SK-N-SH treated with all-trans-retinoic acid at 6 μM for 48 hours (cell line): ENCODE measurements around the gene SLC6A19.

ENCODE experiments used
- ARNTL ChIP-seq: fragments of 450-650 bp; formaldehyde crosslinking; IDR thresholded peaks from 2 replicates; pipeline ENCODE4 v1.5.0; 2020; ENCODE audit warnings: low read depth, mild to moderate bottlenecking, moderate library complexity, borderline replicate concordance
- CSRNP3 ChIP-seq: fragments of 250-450 bp; sonication (Bioruptor Pico); IDR thresholded peaks from 2 replicates; pipeline ENCODE4 v1.5.1; 2021; ENCODE audit warnings: mild to moderate bottlenecking, moderate library complexity
- ESRRG ChIP-seq: fragments of 250-450 bp; sonication (Bioruptor Pico); IDR thresholded peaks from 2 replicates; pipeline ENCODE4 v1.6.1; 2021; ENCODE audit warnings: mild to moderate bottlenecking
- OSR1 ChIP-seq: fragments of 250-450 bp; sonication (Bioruptor Pico); IDR thresholded peaks from 2 replicates; pipeline ENCODE4 v1.8.0; 2022; ENCODE audit warnings: moderate library complexity, mild to moderate bottlenecking, inconsistent platforms
- PATZ1 ChIP-seq: fragments of 250-450 bp; sonication (Bioruptor Pico); IDR thresholded peaks from 2 replicates; pipeline ENCODE4 v1.8.0; 2020; ENCODE audit warnings: mild to moderate bottlenecking, moderate library complexity, borderline replicate concordance
- POU6F1 ChIP-seq: fragments of 250-450 bp; sonication (Bioruptor Pico); IDR thresholded peaks from 2 replicates; pipeline ENCODE4 v1.8.0; 2021; ENCODE audit warnings: low read depth, mild to moderate bottlenecking, moderate library complexity, borderline replicate concordance
- RARB ChIP-seq: fragments of 250-450 bp; sonication (Bioruptor Pico); IDR thresholded peaks from 2 replicates; pipeline ENCODE4 v1.8.0; 2021; ENCODE audit warnings: mild to moderate bottlenecking, moderate library complexity
- ZFP3 ChIP-seq: fragments of 250-450 bp; sonication (Bioruptor Pico); IDR thresholded peaks from 2 replicates; pipeline ENCODE4 v1.5.0; 2020; ENCODE audit warnings: mild to moderate bottlenecking, moderate library complexity
- ZNF565 ChIP-seq: fragments of 450-650 bp; formaldehyde crosslinking; conservative IDR thresholded peaks from 2 replicates; pipeline ENCODE4 v1.5.0; 2020; ENCODE audit warnings: low read depth, mild to moderate bottlenecking, moderate library complexity
- ZNF8 ChIP-seq: fragments of 450-650 bp; formaldehyde crosslinking; IDR thresholded peaks from 2 replicates; pipeline ENCODE4 v1.5.0; 2020; ENCODE audit warnings: mild to moderate bottlenecking, moderate library complexity

- no peak for TF ChIP-seq PATZ1 (CRISPR knock-in tag)
- no peak for TF ChIP-seq RARB
- TF ChIP-seq POU6F1, result no peak
- TF ChIP-seq ZNF8 (CRISPR knock-in tag), result no peak
- no peak for TF ChIP-seq ESRRG (CRISPR knock-in tag)
- TF ChIP-seq ZNF565 (CRISPR knock-in tag), result no peak
- no peak for TF ChIP-seq CSRNP3 (CRISPR knock-in tag)
- TF ChIP-seq OSR1 (CRISPR knock-in tag), result no peak
- no peak for TF ChIP-seq ZFP3 (CRISPR knock-in tag)
- no peak for TF ChIP-seq ARNTL
Measured at GRCh38 chr5:1268056-1268455, 66.7 kb downstream of the SLC6A19 start.
